ENCODE measurements around the gene DNAJC13. TPM values are rescaled to one million over a fixed set of nuclear protein-coding genes. Genes with fewer than 3 reads are reported as not detected.
A peak's percentile ranks its signal among the peaks of the same experiment; 100 is the strongest.
"Not testable (repeated sequence)": the region's sequence is repeated elsewhere in the genome, so short reads cannot be mapped to it uniquely, and the experiment has no call there.

DNAJC13 gene, protein sequence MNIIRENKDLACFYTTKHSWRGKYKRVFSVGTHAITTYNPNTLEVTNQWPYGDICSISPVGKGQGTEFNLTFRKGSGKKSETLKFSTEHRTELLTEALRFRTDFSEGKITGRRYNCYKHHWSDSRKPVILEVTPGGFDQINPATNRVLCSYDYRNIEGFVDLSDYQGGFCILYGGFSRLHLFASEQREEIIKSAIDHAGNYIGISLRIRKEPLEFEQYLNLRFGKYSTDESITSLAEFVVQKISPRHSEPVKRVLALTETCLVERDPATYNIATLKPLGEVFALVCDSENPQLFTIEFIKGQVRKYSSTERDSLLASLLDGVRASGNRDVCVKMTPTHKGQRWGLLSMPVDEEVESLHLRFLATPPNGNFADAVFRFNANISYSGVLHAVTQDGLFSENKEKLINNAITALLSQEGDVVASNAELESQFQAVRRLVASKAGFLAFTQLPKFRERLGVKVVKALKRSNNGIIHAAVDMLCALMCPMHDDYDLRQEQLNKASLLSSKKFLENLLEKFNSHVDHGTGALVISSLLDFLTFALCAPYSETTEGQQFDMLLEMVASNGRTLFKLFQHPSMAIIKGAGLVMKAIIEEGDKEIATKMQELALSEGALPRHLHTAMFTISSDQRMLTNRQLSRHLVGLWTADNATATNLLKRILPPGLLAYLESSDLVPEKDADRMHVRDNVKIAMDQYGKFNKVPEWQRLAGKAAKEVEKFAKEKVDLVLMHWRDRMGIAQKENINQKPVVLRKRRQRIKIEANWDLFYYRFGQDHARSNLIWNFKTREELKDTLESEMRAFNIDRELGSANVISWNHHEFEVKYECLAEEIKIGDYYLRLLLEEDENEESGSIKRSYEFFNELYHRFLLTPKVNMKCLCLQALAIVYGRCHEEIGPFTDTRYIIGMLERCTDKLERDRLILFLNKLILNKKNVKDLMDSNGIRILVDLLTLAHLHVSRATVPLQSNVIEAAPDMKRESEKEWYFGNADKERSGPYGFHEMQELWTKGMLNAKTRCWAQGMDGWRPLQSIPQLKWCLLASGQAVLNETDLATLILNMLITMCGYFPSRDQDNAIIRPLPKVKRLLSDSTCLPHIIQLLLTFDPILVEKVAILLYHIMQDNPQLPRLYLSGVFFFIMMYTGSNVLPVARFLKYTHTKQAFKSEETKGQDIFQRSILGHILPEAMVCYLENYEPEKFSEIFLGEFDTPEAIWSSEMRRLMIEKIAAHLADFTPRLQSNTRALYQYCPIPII (N-terminal part only)
- 61.3 TPM for polyA plus RNA-seq (ENCODE audit: insufficient read length)
- long read RNA-seq, donor 1, partial matches to known transcripts, result 13 of 14 reads
- long read RNA-seq, donor 1, other reads (novel, unspliced or antisense), result 0 of 14 reads
- long read RNA-seq, donor 2, partial matches to known transcripts, result 12 of 13 reads
- long read RNA-seq, donor 2, other reads (novel, unspliced or antisense), result 0 of 13 reads
- long read RNA-seq, donor 3, full-length matches to known transcripts, result 1 of 21 reads
- long read RNA-seq, donor 3, partial matches to known transcripts, result 20 of 21 reads
- long read RNA-seq, donor 3, other reads (novel, unspliced or antisense), result 0 of 21 reads
- long read RNA-seq, donor 4, result 0 reads
- long read RNA-seq, donor 5, partial matches to known transcripts, result 8 of 8 reads
- long read RNA-seq, donor 5, other reads (novel, unspliced or antisense), result 0 of 8 reads
- long read RNA-seq, donor 6, partial matches to known transcripts, result 7 of 7 reads
- long read RNA-seq, donor 6, other reads (novel, unspliced or antisense), result 0 of 7 reads
- long read RNA-seq, donor 7, full-length matches to known transcripts, result 3 of 15 reads
- long read RNA-seq, donor 7, partial matches to known transcripts, result 12 of 15 reads
- long read RNA-seq, donor 7, other reads (novel, unspliced or antisense), result 0 of 15 reads
- long read RNA-seq, donor 8, full-length matches to known transcripts, result 1 of 1 reads
- long read RNA-seq, donor 8, partial matches to known transcripts, result 0 of 1 reads
- long read RNA-seq, donor 8, other reads (novel, unspliced or antisense), result 0 of 1 reads

- DNase-seq, result peak; percentile 93
Observed at GRCh38 chr3:132416807-132417694, at the start of gene DNAJC13. DNAJC13 (plus strand) TSS chr3:132417502; CDS start chr3:132434551, 17,049 bp downstream.

- no peak for DNase-seq
Observed at GRCh38 chr3:132368515-132368914, 48.8 kb upstream of the DNAJC13 start.

- DNase-seq, result no peak
Observed at GRCh38 chr3:132368962-132369361, 48.3 kb upstream of the DNAJC13 start.

GRCh38 chr3:132376945-132377354, 40.4 kb upstream of the DNAJC13 start:
- DNase-seq, result not testable (repeated sequence)

GRCh38 chr3:132378048-132378762, 39.1 kb upstream of the DNAJC13 start:
- no peak for DNase-seq

- no peak for DNase-seq
Observed at GRCh38 chr3:132378846-132379245, 38.5 kb upstream of the DNAJC13 start.

DNA sequence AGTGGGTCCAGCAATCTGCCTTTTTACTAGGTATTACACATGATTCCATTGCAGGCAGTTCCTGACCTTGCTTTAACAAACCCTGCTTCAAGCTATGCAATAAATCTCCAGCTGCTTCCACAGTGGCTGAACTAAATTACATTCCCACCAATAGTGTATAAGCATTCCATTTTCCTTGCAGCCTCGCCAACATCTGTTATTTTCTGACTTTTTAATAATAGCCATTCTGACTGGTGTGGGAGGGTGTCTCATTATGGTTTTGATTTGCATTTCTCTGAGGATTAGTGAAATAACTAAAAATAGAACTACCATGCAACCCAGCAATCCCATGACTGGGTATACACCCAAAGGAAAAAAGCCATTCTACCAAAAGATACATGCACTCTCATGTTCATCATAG, 36.4 kb upstream of the DNAJC13 start:
- DNase-seq, result no peak

GRCh38 chr3:132381348-132381944, 35.9 kb upstream of the DNAJC13 start:
- DNase-seq, result no peak

DNA sequence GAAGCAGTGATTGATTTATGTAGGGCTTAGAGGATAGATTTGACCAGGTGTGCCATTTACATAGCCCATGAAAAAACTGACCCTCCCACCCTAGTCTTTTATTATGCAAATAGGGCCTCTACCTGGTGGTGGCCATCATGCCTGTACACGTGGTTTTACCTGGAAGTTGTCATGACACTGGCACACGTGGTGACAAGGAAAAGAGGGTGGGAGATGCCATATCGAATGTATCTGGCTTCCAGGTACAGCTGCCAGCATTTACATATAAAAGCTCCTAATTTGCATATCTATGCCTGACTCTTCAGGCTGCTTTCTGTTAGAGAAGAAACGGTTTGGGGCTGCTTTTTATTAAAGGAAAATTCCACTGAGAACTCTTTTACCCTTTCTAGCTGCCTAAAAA, 35.0 kb upstream of the DNAJC13 start:
- DNase-seq, result no peak

- no peak for DNase-seq
Observed at GRCh38 chr3:132382688-132383194, 34.6 kb upstream of the DNAJC13 start.

DNA sequence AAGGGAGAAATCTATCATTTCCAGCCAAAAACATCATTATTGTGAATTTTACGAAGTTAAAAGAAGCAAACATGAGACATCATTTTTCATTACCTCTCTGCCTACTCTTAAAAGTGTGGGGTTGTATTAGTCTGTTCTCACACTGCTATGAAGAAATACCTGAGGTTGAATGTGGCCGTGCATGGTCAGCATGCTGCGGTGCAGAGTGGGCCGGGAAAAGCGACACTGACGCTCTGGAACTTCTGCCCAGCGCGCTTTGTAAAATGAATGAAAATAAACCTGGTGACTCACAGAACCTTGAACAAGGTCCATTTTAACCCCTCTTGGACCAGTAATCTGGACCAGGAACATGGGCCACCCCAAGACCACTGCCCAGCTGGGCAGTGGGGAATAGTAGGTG, 31.0 kb upstream of the DNAJC13 start:
- no peak for DNase-seq

- not testable (repeated sequence) for DNase-seq
Observed at GRCh38 chr3:132392675-132393074, 24.6 kb upstream of the DNAJC13 start.

DNA sequence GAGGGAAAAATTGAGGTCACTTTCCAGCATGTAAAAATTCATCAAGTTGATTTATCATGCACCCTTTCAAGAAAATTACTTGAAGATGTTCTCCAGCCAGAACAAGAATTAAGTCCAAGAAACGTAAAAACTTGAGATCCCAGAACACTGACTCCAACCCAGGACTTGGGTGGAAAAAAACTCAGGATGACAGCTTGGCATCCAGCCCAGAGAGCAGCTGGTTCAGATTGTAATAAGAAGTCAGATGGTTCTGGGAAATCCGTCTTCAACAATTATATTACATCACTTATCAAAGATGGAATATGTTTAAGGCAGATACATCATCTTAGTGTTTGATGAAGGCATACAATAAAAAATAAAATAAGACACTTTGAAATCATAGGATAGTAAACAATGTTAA, 23.0 kb upstream of the DNAJC13 start:
- DNase-seq, result no peak

DNA sequence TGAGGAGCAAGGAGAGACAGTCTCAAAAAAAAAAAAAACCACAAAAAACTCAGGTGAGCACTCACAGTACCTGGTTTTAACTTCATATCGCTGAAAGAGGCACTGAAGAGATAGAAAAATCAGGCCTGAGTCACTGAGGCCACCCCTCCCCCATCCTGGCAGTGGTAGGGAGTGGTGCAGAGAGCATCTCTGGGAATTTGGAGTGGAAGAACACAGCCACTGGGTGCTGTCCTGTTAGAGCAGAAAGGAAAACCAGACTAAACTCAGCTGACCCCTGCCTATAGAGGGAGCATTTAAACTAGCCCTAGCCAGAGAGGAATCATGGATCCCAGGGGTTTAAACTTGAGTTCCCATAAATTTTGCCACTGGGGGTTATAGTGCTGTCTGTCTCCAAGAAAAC, 22.2 kb upstream of the DNAJC13 start:
- DNase-seq, result no peak

- no peak for DNase-seq
Observed at GRCh38 chr3:132396255-132396654, 21.0 kb upstream of the DNAJC13 start.

DNA sequence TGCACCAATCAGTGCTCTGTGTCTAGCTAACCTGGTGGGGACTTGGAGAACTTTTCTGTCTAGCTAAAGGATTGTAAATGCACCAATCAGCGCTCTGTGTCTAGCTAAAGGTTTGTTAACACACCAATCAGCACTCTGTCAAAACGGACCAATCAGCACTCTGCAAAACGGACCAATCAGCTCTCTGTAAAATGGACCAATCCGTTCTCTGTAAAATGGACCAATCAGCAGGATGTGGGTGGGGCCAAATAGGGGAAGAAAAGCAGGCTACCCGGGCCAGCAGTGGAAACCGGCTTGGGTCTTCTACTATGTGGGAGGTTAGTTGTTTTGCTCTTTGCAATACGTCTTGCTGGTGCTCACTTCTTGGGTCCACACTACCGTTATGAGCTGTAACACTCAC, 20.5 kb upstream of the DNAJC13 start:
- DNase-seq, result not testable (repeated sequence)

DNA sequence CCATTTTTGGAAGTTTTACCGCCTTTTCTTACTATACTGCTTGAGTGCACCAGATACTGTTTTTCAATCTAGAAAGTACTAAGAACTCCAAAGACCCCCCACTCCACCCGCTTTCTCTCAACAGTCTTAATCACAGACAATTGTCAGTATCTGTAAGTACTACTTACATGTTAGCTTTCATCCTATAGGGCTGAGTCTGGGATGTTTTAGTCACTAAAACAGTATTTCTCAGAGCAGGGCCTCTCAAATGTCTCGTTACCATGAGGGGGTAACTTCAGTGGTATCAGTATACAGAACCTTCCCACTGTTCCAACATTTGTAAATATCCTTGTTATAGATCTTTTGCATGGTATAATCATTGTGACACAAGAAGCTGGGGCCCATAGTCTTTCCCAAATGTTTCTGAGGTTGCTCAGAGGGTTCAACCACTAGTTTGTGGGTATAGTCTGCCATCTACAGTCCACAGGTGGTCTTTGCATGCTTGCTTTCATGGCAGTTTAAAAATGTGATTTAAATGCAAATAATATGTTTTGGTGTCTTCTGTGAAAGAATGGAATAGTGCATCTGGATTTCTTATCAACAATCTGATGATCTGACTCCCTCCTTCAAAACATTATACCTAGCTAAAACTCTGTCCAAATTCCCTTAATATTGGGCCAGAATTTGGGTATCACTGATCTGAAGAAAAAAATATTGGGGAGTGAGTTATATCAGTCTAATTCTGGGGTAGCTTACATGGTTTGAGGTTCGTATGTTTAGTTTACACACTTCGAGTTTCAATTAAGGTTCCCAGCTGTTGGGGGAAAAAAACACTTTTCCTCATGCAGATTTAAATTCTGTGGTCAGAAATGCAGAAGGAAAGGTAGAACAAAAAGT, 18.0 kb upstream of the DNAJC13 start:
- peak; percentile 50 for DNase-seq
